MM.1S (cell line): ENCODE data around the gene ITGA3.

Source experiments
- CTCF ChIP-seq: fragments of 300-600 bp; sonication (generic); IDR thresholded peaks from 2 replicates; pipeline ENCODE4 v1.5.1; 2016; ENCODE audit warnings: antibody characterized with exemption, low read length, mixed read lengths
- EZH2 ChIP-seq: fragments of 300-600 bp; sonication (generic); optimal IDR thresholded peaks from 2 replicates; pipeline ENCODE3; 2017; ENCODE audit warnings: low read depth, mild to moderate bottlenecking, antibody characterized with exemption, low read length, mixed read lengths
- EZH2phosphoT487 ChIP-seq: fragments of 300-600 bp; sonication (generic); IDR thresholded peaks from 2 replicates; pipeline ENCODE4 v1.6.1; 2018; ENCODE audit warnings: antibody characterized with exemption, low read length

GRCh38 chr17:50035945-50036344 lies 20.0 kb upstream of the ITGA3 start:
- no peak for TF ChIP-seq CTCF
- no peak for TF ChIP-seq EZH2
- TF ChIP-seq EZH2phosphoT487: no peak
